Stimulated activated CD8-positive, alpha-beta memory T cell treated with anti-CD3 and anti-CD28 coated beads, Interleukin-4, amount 100 ng/mL, for 24 hours (primary cell): Measurements from ENCODE around the gene PARN.

Source experiments
- DNase-seq: peaks from one replicate; pipeline ENCODE4 v3.0.0-alpha.2; 2020; ENCODE audit warnings: low read depth

Gene PARN

GRCh38 chr16:14529010-14529669 lies 100.9 kb downstream of the PARN start:
- peak; percentile 20 for DNase-seq

DNA sequence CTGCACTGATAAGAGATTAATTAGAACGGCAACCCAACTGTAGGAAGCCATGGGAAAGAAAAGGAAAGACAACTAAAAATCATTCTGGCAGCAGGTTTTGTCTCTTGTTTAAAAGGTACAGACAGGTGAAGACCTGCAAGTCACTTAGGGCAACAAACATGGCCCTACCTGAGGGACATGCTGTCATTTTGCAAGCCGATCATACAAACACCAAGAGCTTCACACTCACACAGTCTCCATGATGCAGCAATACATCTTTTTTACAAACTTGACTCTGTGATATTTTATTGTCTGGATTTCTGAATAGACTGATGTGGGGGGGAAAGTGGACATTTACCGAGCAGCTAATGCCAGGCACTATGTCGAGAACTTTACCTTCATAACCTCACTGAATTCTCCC lies 101.8 kb downstream of the PARN start:
- no peak for DNase-seq

- DNase-seq, result no peak
Observed at GRCh38 chr16:14527411-14528044, 102.5 kb downstream of the PARN start.

GRCh38 chr16:14525596-14525995 lies 104.5 kb downstream of the PARN start:
- DNase-seq, result no peak

- DNase-seq, result no peak
Observed at GRCh38 chr16:14524979-14525378, 105.1 kb downstream of the PARN start.

GRCh38 chr16:14523632-14524031 lies 106.4 kb downstream of the PARN start:
- DNase-seq, result no peak

DNA sequence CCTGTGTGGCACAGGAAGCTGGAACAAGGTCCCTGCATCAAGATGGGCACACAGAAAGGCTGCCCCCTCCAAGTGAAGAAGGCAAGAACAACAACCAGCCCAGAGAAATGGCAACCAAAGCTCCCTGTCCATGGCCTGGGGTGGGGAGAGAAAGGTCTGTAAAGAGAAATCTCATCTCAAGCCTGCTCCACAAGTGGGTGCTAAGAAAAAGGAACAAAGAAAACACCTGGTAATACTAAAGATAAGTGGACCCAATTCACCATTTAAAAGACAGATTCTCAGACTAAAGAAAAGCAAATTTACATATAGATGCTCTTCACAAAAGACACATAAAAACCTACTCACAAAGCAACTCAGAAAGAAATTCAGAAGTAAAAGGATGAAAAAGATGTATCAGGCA lies 107.4 kb downstream of the PARN start:
- DNase-seq, result no peak

- no peak for DNase-seq
Observed at GRCh38 chr16:14520753-14521152, 109.3 kb downstream of the PARN start.

DNA sequence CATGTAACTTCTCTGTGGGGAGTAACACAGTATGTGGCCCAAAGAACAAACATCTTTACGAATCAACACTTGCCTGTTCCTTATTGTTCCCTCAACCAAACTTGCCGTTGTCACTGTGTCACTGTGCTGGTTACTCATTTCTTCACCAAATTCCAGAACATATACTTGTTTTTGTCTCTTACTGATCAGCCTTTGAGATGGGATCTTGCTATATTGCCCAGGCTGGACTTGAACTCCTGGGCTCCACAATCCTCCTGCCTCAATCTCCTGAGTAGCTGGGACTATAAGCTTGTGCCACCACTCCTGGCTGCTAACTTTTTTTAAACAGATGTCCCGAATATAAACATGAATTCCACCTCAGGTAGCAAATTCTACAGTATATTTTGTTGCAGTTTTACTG lies 115.1 kb downstream of the PARN start:
- no peak for DNase-seq

DNA sequence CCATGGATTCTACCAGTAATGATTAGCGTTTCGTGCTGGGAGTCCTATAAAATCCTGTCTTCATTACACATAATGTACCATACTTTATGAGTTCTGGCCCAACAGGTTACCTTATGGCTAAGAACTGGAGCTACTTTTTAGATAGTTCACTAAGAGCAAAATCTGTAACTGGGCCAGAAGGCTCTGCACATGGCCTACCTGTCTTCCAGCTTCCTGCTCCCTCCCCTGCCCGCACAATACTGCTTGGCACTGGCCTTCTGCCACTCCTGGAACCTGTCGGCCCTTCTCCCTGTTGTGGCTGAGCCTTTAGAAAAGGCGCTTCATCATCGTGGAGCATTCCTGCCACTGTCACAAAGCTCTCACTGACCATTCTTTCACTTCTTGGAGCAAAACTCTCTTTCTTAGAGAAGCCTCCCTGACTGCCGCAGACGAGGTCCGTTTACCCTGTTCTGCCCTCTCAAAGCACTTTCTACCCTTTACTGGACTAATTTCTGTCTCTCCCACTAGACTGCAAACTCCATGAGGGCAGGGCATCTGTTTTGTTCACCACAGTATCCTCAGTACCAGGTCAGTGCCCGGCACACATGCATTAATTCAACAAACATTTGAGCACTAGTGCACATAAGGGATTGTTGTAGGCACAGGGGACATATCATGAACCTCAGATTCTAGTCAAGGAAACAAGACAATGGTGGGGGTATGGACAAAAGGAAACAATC lies 116.5 kb downstream of the PARN start:
- no peak for DNase-seq

DNA sequence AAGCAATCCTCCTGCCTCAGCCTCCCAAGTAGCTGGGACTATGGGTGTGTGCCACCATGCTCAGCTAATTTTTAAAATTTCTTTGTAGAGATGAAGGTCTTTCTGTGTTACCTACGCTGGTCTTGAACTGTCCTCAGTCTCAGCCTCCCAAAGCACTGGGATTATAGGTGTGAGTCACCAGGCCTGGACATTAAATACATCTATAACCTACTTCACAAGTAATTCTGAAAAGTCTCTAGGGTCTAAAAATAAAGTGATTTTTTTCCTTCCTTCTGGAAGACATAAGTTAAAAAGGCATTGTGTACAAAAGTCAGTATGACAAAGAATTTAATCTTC lies 118.3 kb downstream of the PARN start:
- no peak for DNase-seq

GRCh38 chr16:14510939-14511799 lies 118.9 kb downstream of the PARN start:
- no peak for DNase-seq

DNA sequence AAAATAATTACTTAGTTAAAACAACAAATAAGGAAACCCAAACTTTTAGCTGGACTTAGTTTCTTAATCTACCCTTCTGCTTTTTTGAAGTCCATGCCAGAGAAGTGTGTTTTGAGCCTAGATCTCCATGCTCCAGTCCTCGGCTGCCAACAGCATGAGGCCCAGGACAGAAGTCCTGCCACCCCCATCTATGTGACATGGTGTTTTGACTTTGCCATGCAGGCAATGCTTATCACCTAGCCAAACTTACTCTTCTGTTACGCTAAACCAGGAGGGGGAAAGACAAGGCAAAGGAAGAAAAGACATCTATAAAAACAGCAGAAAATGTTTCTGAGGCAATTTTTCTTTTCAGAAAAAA lies 119.5 kb downstream of the PARN start:
- no peak for DNase-seq

GRCh38 chr16:14509675-14510132 lies 120.4 kb downstream of the PARN start:
- DNase-seq, result no peak

DNA sequence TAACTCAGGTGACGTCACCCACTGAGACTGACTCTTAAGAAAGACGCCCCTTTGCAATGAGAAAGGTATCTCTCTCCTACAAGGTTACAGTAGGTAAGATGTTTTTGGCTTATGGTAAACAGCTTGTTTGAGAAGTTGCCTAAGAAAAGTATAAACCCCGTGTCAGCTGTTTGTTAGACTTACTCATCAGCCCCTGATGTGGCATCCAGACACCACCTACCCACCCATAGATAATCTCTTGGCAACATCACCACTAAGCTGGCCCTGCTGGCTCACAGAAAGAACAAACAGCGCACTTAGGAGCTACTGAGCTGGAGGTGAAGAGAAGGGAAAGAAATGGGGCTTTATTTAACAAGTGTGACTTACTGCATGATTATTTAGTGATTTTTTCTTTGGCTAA lies 121.0 kb downstream of the PARN start:
- no peak for DNase-seq

DNA sequence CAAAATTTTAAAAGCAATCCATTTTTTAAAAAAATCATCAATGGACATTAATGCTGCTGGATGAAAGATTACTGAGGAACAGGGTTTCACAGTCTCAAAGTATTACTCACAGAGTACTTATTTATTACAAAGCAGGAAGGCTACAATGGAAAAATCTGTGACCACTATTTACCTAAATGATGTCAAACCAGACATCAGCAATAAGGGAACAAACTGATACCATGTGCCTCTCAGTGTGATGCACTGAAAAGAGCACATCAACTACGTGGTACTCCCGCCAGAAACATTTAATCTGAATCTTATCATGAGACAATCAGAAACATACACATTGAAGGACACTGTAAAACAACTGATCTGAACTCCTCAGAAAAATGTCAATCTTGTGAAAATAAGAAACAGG lies 124.2 kb downstream of the PARN start:
- no peak for DNase-seq

DNA sequence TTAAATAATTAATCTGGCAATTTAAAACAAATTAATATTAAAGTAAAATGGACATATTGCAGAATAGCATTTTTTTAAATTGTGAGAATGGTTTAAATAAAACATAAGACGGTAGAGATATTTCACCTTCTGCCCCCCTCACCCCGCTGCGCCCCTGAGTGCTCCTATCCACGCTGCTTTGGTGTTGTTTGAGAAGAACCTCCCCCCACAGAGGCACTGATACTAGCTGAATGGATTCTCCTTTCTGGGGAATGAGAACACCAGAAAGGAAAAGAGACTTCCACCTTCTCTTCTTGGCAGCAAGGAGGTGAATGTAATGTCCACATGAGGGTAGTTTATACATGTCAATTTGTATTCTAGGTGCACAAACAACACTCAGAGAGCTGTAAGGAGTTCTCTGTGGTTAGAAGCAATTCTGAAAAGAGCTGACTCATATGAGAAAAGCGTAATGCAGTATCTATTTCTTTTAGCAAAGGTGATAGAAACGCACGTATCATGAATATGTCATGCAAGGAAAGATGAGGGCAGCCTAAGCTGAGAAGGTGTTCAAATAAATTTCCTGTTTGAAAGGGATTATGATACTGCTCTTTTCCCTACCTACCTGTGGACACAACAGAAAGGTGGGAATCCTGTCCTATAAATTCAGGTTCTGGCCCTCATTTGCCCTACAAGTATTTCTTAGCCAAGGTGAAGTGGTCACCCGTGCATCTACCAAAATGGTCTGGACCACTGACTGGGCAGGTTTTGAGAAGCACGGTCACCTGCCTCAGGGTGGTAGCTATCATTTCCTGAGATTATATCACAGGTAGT lies 126.9 kb downstream of the PARN start:
- no peak for DNase-seq

DNA sequence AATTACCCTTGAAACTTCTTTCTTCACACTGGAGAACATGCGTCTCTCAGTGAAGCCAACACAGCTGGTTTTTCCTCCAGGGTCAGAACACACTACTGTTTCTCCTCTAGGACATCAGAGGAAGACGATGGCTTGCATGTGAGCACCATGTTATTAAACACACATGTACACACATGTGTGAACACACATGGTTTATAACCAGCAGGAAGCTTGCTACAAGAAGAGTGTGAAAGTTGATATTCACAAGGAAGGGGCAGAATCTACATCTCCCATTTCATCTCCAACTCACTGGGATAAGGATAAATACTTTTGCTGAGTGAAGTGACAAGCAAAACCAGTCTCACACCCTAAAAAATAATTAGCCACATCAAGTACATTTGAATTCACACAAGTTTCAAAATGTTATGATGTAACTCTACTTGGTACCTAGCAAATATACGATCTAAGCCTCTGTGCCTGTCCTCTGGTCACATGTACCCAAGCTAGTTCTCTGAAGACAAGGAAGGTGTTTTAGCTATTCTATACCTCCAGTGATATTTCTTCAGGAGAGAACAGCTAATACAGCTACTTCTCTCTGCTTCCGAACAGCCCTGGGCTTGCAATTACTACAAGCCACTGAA lies 127.7 kb downstream of the PARN start:
- no peak for DNase-seq

GRCh38 chr16:14501331-14502255 lies 128.5 kb downstream of the PARN start:
- DNase-seq, result no peak

DNA sequence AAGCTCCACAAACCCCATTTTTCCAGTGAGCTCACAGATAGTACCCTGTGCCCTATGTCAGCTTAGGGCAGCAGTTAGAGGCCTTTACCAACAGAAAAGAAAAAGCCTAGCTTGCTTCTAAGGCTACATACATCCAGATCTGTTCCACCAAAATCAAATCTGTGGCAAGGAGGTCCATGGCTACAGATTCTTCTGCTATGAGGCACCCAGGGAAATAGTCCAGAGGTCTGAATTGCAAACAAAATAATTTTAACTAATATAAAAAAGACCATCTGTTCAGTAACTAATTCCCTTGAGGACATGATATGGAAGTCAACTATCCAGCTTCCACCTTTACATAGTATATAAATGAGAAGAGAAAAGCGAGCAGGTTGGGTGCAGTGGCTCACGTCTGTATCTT lies 129.3 kb downstream of the PARN start:
- DNase-seq, result no peak
